ENCODE results near the gene KIF13A. TPM values are rescaled to one million over a fixed set of nuclear protein-coding genes. Genes with fewer than 3 reads are reported as not detected.
"Not testable (repeated sequence)": the region's sequence is repeated elsewhere in the genome, so short reads cannot be mapped to it uniquely, and the experiment has no call there.

Gene KIF13A
- total and polyA plus RNA-seq, 4 donors = 14.2 to 97.4 (median 31.7) TPM

DNA sequence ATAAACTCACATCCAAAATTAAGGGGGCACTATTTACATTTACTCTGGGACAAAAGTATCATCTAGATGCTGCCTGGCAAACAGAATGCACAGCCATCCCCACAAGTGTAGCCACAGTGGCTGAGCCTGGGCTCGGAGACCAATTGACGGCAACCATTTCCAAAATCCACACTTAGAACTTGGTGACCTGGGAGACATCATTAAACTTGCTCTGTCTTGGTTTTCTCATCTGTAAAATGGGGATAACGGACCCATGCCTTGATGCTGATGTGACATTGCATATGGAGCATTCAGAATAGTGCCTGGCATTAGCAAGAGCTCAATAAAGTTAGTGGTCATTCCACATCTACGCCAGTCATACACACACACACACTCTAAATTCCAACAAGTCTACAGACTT is 140.7 kb downstream of the KIF13A start:
- peaks cover 0 to 7% (median 0%) of the 10 kb centered on the region in 5 donors for H3K4me1 ChIP-seq (ENCODE audit: control insufficient read depth in 5 of 5, insufficient read depth in 5 of 5, low read length in 5 of 5)
- no peak overlapping the region for H3K27ac ChIP-seq (ENCODE audit: low read depth in 1 of 2, low read length in 1 of 2)

DNA sequence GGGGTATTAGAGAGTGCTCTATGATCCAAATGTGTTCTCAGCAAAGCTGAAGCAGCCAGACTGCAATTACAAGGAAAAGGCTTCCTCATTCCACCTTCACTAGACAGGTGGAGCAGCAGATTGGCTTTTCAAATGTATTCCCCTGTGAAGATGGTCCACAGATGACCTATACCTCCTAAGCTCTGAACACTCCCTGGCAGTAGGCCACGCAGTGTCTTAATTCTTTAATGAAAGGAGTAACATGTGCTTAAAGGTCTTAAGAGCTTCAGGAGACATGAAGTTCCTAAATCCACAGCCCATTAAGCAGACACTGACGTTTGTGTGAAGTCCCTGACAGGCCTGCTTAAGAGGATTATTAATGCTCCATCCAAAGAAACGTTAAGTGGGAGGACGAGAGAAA is 141.8 kb downstream of the KIF13A start:
- no peak for DNase-seq
- 74 to 80% methylated on average over 4 of the region's 4 CpGs for WGBS, 2 donors
- Histone ChIP-seq H3K9ac (ENCODE audit: insufficient read depth in 1 of 2, low read length in 2 of 2) (no peak overlapping the region), H3K27ac (ENCODE audit: low read depth in 1 of 2, low read length in 1 of 2) (no peak overlapping the region), H3K36me3 (ENCODE audit: control insufficient read depth in 4 of 4, insufficient read depth in 4 of 4, low read length in 4 of 4) (peaks cover 4 to 28% (median 17%) of the 10 kb centered on the region in 4 donors), H3K4me1 (ENCODE audit: control insufficient read depth in 5 of 5, insufficient read depth in 5 of 5, low read length in 5 of 5) (no peaks in the 10 kb centered on the region), H3K4me3 (no peak overlapping the region), H3K27me3 (ENCODE audit: control insufficient read depth in 3 of 3, insufficient read depth in 3 of 3, low read length in 2 of 3) (no peaks in the 10 kb centered on the region), H3K9me3 (ENCODE audit: control insufficient read depth in 4 of 4, insufficient read depth in 3 of 4, low read length in 3 of 4) (no peaks in the 10 kb centered on the region)
- TF ChIP-seq, protein P1, sequence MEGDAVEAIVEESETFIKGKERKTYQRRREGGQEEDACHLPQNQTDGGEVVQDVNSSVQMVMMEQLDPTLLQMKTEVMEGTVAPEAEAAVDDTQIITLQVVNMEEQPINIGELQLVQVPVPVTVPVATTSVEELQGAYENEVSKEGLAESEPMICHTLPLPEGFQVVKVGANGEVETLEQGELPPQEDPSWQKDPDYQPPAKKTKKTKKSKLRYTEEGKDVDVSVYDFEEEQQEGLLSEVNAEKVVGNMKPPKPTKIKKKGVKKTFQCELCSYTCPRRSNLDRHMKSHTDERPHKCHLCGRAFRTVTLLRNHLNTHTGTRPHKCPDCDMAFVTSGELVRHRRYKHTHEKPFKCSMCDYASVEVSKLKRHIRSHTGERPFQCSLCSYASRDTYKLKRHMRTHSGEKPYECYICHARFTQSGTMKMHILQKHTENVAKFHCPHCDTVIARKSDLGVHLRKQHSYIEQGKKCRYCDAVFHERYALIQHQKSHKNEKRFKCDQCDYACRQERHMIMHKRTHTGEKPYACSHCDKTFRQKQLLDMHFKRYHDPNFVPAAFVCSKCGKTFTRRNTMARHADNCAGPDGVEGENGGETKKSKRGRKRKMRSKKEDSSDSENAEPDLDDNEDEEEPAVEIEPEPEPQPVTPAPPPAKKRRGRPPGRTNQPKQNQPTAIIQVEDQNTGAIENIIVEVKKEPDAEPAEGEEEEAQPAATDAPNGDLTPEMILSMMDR (IDR thresholded peaks at IDR 0.05; ENCODE audit: control extremely low read depth, extremely low read depth) = no peak
- ATAC-seq (ENCODE audit: insufficient read depth, low FRiP score) = no peak

More for the DNA sequence above, 140.7 kb downstream of the KIF13A start:
- TF ChIP-seq, protein P1 (IDR thresholded peaks at IDR 0.05; ENCODE audit: control extremely low read depth, extremely low read depth) = no peak
- ATAC-seq (ENCODE audit: insufficient read depth, low FRiP score) = no peak
- 96 to 98% methylated on average over 4 of the region's 4 CpGs for WGBS, 2 donors
- Histone ChIP-seq H3K9ac (ENCODE audit: insufficient read depth in 1 of 2, low read length in 2 of 2) (no peak overlapping the region), H3K4me3 (no peak overlapping the region), H3K27me3 (ENCODE audit: control insufficient read depth in 3 of 3, insufficient read depth in 3 of 3, low read length in 2 of 3) (no peaks in the 10 kb centered on the region), H3K9me3 (ENCODE audit: control insufficient read depth in 4 of 4, insufficient read depth in 3 of 4, low read length in 3 of 4) (no peaks in the 10 kb centered on the region), H3K36me3 (ENCODE audit: control insufficient read depth in 4 of 4, insufficient read depth in 4 of 4, low read length in 4 of 4) (peaks cover 4 to 34% (median 17%) of the 10 kb centered on the region in 4 donors)
- DNase-seq = no peak

DNA sequence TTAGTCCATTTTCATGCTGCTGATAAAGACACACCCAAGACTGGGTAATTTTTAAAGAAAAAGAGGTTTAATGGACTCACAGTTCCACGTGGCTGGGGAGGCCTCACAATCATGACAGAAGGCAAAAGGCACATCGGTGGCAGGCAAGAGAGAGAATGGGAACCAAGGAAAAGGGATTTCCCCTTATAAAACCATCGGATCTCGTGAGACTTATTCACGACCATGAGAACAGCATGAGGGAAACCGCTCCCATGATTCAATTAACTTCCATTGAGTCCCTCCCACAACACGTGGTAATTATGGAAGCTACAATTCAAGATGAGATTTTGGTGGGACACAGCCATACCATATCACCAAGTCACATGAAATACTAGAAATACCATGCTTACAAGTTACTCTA is 142.5 kb downstream of the KIF13A start:
- DNase-seq; H3K9ac ChIP-seq (ENCODE audit: insufficient read depth in 1 of 2, low read length in 2 of 2); H3K27me3 ChIP-seq (ENCODE audit: control insufficient read depth in 3 of 3, insufficient read depth in 3 of 3, low read length in 2 of 3); H3K4me3 ChIP-seq; ATAC-seq (ENCODE audit: insufficient read depth, low FRiP score); H3K9me3 ChIP-seq (ENCODE audit: control insufficient read depth in 4 of 4, insufficient read depth in 3 of 4, low read length in 3 of 4); H3K27ac ChIP-seq (ENCODE audit: low read depth in 1 of 2, low read length in 1 of 2); H3K4me1 ChIP-seq (ENCODE audit: control insufficient read depth in 5 of 5, insufficient read depth in 5 of 5, low read length in 5 of 5): not testable (repeated sequence)
- peaks cover 4 to 25% (median 13%) of the 10 kb centered on the region in 4 donors for H3K36me3 ChIP-seq (ENCODE audit: control insufficient read depth in 4 of 4, insufficient read depth in 4 of 4, low read length in 4 of 4)
- WGBS, 2 donors = 89 to 94% methylated on average over 7 of the region's 7 CpGs

DNA sequence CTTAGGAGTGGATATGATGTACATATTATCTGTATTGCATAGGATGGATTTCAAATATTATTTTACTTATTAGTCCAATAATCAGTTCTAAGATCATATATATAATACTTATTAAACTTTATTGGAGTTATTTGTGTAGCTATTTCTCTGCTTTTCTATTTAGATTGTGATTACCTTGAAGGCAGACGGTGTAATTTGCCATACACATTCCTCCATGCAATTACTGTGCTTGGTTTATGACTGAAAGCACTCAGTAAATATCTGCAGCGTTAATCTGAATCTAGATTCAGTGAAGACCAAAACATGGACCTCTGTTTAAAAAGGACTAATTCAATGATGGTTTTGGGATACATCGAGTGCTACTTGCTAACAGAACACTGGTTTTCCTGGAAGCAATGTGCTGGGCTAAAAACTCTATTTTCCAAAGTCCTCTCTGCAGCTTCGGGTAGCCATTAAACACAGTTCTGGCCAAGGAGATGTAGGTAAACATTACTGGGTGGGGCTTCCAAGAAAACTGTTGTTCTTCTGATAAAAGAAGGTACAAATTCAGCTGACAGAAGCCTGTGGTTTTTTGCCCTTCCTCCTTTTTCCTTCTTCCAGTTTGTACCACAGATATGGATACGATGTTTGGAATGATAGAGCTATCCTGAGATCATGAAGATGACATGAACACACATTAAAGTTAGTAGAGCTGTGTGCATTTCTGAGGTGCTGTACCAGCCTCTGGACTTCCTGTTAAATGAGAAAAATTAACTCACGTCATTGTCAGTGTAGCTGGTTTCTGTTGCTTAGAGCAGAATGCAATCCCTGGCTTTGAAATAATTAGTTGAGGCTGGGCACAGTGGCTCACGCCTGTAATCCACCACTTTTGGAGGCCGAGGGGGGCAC is 144.3 kb downstream of the KIF13A start:
- DNase-seq (no peak), ATAC-seq (ENCODE audit: insufficient read depth, low FRiP score) (no peak)
- TF ChIP-seq, protein P1 (IDR thresholded peaks at IDR 0.05; ENCODE audit: control extremely low read depth, extremely low read depth) = no peak

More for the DNA sequence above, 144.3 kb downstream of the KIF13A start:
- 75 to 84% methylated on average over 8 of the region's 8 CpGs for WGBS, 2 donors
- Histone ChIP-seq H3K4me3 (no peak overlapping the region), H3K9me3 (ENCODE audit: control insufficient read depth in 4 of 4, insufficient read depth in 3 of 4, low read length in 3 of 4) (no peaks in the 10 kb centered on the region), H3K4me1 (ENCODE audit: control insufficient read depth in 5 of 5, insufficient read depth in 5 of 5, low read length in 5 of 5) (no peaks in the 10 kb centered on the region), H3K27me3 (ENCODE audit: control insufficient read depth in 3 of 3, insufficient read depth in 3 of 3, low read length in 2 of 3) (no peaks in the 10 kb centered on the region), H3K9ac (ENCODE audit: insufficient read depth in 1 of 2, low read length in 2 of 2) (no peak overlapping the region), H3K27ac (ENCODE audit: low read depth in 1 of 2, low read length in 1 of 2) (no peak overlapping the region), H3K36me3 (ENCODE audit: control insufficient read depth in 4 of 4, insufficient read depth in 4 of 4, low read length in 4 of 4) (peaks cover 4 to 11% (median 7%) of the 10 kb centered on the region in 4 donors)
